NCI-H2227 treated with DMSO at 0.1 percent for 48 hours (cell line): ENCODE results near the gene POC1B.

Source experiments
- DNase-seq: peaks from one replicate; lab custom pipeline; 2025; lab: John Stamatoyannopoulos, UW

Gene POC1B

DNA sequence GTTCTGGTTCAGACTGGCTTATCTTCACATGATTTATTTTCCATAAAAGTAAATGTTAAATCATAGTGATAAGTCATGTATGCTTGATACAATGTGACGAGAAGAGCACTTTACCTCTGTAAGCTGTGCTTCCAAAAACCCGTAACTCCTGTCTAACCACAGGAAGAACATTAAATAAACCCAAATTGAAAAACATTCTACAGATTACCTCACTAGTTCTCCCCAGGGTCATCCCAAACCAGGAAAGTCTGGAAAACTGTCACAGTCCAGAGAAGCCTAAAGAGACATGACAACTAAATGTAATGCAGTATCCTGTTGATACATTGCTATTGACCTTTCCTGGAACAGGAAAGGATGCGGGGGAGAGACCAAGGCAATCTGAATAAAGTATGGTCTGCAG lies 141.0 kb downstream of the POC1B start:
- DNase-seq: no peak

DNA sequence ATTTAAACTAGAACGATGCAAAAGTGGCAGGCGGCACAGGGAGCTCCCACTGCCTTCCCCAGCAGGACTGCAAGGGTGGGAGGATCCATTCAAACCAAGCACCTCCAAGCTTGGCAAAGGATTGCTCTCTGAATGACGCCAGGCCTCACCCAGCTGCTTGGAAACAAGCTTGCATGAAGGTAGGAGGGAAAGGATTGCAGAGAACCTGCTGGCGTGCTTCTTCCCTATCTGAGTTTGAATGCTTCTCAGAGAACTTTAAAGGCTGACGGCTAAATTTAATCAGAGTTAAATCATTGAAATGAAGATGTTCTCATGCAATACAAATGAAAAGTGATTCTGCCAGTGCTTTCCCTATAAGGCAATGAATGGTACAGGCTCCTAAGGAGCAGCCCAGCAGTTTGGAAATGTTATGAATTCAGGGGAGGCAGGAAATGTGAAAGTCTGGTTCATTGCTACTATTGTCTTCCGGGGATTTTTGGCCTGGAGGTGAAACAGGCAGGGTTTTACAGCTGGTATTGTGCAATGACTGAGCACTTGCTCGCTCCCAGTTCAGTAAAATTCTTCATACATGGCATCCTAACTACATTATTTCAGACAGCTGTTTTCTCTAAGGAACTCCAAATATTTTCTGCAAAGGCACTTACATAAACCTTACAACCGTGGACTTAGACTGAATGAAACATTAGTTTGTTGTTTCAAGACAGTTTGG lies 141.6 kb downstream of the POC1B start:
- peak; percentile 14 for DNase-seq

DNA sequence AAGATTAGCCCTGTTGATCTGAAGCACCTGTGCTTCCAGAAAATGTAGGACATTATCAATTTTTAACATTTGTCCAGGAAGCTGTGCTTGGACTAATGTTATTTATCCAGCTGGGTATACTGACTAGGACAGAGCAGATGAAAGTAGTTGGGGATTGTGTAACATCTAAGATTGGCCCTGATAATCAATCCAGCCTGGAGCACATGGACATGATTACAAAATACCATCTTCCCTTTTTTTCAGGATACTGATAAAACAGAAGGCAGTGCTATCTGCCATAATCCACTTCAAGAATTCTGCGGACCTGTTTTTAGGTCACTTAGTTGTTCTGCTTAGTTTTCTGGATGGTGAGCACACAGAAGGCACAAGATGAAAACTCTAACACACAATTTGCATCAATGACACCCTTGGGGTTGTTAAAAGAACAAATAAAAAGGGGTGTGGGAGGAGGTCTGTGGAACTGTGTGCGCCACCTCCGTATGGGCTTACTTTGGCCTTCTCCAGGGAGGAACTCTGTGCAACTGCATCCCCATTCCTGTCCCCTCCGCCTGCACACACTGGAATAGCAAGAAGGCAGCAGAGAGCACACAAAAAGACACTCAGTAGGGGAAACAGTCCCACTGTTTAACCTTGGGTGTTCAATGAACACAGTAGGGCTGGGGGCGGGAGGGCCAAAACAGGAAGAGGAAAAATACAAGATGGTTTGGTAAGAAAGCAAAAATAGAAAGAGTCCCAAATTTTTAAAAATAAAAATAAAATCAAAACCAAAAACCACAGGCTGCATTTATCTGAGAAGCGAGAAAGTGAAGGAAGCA lies 142.4 kb downstream of the POC1B start:
- no peak for DNase-seq

DNA sequence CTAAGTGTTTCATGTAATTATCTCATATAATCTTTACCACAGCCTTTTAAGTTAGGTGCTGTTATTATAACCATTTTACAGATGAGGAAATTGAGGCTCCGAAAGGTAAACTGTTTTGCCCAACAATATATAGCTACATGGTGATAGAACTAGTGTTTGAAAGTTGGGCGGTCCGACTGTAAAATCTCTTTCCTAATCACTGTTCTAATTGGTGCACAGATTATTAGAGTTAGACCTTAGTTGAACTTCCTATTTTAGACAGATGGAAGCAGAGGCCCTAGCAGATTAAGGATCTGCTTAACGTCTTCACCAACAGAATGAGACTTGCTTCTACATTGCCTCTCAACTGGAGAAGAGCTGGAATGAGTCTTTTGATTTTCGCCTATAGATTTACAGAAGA lies 143.5 kb downstream of the POC1B start:
- no peak for DNase-seq

DNA sequence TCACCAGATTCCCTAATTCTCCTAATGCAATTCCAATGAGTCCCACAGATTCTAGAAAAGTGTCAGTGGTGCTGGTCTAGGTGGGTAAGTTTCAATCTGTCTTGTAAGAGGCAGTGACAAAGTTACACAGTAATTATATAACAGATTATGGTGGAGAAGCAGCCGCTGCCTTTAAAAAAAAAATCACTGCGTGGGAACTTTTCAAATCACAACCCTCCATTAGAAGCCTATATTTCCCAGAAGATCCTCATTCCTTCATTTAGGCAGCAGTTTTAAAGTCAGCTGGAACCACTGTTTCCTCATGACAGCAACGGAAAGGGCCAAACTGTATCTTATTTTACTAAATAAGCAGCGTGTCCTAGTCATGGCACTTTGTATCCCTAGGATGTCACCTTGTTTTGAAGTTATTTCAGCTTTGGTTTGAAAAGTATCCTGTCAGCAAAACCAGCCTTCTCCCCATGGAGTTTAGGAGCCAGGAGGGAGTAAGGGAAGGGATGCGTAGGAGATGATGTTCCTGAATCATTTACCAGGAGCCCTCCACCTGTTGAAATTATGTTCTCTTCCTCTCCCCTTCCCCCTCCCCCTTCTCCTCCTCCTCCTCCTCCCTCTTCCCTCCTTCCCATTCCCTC lies 145.9 kb downstream of the POC1B start:
- DNase-seq: no peak

DNA sequence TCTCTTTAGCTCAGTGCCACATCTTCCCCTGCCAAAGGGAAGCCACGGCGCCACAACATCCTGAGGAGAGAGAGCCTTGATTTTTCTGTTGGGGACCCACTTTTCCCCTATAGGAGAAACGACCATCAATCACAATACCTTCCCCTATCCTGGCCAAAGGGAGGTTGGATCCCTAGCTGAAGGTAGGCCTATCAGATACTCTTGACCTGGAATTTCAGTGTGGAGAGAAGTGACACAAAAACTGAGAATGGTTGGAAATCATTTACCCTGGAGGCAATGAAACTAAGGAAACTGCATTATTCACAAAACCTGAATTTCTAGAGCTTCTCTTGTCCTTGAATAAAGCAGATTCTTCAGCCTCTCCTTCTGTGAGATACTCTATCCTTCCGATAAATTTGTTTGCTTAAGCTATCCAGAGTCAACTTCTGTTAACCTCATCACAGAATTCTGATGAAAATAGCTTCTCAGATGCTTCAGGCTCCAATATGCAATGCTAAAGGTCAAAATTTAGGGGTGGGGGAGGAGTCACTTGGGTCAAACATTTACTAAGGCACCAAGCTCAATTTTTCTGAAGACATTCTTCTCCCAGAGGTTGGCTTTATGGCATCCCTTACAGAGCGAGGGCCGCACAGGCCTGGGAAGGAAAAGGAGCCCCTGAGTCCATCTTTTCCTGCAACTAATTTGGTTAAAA lies 146.6 kb downstream of the POC1B start:
- no peak for DNase-seq

DNA sequence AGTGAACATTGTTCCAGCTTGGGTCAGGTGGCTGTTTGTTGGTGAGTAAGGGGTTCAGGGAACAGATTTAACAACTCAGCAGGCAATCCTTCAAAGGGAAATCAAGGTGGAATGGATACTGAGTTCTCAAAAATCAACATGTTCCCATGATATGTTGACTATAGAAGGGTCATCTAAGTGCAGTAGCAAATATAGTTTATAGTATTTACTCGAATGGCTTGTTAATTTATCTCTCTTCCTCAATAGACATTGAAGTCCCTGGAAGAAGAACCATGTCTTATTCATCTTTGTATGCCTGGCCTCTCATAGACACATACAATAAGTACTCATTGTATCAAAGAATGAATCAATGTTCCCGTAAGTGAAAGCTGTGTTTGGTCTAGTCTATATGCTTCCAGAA lies 149.0 kb downstream of the POC1B start:
- DNase-seq: no peak

DNA sequence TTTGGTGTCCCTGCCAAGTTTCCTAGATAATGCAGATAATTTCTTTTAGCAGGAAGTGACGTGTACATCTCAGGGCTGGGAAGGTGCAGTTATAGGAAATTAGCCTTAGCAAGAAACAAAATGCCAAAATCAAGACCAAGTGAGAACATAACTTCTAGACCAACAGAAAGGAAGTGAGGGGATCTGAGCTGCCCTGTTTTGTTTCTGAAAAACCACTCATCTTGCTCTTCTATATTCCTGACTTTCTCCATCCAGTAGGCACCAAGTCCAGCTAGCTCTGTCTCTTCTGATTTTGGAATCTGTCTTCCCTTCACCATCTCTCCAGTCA lies 149.7 kb downstream of the POC1B start:
- no peak for DNase-seq

DNA sequence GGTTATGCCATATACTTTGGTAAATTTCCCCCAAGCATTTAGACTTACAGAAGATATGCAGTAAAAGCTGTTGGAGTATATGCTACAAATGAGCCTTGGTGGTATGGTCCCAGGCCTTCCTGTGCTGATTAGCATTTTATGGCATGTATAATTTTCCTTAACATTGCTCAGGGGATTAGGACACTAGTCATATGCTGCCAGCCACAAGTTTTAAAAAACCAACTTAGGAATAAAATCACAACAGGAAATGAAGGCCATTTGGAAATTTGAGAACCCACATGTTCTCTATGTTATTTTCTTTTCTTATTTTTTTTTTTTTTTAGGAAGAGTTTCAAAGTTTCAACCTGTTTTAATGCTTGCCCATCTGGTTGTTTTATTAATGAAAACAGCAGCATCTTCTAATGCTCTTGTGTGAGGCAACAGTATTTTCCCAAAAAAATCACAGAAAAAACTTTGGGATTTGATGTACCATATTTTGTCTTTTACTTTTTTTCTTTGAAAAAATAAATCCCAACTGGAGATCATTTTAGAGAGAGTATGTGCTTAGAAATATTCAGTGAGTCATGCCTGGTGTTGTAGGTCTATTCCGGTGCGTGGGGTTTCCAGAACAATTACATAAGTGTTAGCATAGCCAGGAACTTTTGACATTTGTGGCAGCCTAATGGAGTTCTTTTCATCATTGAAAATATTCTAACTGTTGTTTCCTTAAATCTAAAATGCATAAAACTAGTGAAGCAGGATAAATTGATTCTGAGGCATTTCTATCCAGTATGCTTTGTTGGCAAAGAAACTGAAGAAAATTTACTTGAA lies 151.9 kb downstream of the POC1B start:
- DNase-seq: no peak

DNA sequence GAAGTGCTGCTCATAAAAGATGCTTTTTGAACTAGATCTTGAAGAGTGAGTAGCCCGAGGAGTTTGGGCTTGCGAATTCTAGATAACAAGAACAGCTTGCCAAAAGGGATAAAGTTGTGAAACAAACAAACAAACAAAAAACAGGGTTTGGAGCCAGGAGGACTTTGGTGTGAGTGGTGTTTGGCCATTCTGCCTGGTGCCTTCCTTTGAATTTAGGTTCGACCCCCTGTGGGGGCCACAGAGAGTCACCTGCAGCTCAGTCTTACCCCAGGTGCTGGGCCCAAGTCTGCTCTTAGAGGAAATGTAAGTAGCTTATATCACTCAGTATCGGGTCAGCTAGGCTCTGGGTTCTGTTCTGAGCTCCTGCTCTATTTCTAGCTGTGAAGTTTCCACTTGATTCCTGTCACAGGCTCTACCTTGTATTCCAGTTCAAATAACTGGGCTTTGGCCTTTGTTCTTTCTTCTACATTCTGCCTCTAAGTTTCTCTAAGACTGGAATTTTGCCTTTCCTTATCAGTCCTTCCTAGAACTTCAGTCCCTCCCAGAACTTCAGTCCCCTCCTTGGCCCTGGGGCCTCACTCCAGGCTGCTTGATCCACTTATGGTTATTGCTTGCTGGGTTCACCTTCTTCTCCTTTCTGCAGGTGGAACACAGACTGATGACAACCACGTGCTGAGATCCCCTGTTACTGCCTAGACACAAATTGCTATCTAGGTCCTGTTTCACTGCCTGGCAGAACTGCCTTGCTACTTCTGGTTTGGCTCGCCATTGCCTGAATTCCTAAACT lies 153.1 kb downstream of the POC1B start:
- DNase-seq: no peak

DNA sequence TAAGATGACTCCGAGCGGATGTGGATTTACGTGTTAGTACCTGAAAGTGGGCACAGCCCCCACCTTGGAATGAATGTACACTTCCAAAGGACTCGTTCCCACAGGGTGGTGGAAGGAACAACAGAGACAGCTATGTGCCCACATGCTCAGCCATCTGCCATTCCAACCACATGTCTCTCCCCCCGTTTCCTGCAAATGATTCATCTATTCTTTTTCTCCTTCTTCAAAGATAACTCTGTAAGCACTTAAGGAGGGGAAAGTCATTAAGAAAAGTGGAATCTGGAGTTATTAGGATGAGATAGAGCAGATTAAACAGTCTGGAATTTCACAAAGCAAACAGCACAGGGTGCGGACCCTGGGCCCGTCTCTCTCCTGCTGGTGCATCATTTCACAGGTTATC lies 155.0 kb downstream of the POC1B start:
- no peak for DNase-seq

DNA sequence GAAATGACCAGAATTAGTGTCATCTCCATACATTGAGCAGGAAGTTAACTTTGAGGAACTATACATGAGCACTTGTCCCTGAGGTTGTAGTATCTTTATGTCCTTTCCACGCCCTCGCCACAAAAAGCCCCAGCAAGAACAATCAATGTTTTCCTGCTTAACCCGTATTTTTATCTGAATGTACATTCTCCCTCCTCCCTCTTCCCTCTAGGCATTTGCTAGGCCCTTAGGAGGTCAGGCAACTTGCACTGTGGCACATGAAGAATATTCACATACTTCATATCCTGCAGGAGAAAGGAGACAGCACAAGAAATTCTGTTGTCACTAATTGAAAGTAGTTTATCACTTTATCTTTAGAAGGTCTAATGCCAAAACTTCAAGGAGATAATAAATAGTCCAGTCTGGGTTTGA lies 155.4 kb downstream of the POC1B start:
- no peak for DNase-seq
